ENCODE data around the gene NGDN.

The NGDN gene

DNA sequence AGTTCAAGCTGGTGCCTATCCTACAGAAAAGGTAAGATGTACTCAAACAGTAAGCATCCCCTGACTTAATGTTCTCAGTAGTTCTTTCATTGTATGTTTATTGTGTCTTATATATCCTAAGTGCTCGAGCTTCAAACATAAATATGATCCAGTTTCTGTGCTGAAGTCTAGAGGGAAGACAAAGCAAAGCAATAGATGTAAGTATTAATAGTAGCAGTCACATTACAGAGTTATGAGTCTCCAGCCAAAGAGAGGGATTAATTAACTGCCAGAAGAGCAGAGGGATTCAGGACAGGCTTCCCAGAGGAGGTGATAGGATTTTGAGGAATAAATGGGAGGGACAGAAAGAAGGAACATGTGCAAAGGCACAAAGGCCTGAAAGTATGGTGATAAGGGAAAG is 1.4 kb downstream of the NGDN start:
- no peak for DNase-seq (ENCODE audit: low read depth)

DNA sequence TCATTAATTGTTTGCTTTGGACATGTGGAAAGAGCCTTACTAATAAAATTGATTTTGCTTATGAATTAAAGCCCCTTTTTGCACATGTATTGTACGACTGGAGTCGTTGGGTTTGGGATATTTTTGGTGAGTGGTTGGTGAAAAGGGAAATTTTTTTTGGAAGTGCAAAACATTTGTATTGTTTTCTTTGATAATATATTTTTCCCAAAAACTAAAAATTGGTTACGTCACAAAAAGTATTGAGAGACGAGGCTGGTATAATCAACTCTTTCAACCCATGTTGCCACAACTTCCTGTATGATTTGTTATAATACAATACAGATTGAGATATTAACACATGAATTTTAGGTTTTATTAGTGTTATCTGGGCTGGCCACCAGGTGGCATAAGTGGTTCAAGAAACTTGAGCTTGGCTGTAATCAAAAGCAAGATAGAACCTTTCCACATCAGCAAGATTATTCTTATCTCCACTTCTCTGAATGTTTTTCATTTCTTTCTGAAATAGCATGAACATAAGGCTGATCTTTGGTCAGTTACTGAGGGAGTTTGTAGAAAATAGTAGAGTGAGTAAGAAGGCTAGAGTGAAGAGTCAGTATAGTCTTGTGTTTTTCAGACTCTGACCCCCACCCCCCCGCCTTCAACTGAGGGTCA is 8.7 kb downstream of the NGDN start:
- DNase-seq (ENCODE audit: low read depth), result peak; percentile 34

DNA sequence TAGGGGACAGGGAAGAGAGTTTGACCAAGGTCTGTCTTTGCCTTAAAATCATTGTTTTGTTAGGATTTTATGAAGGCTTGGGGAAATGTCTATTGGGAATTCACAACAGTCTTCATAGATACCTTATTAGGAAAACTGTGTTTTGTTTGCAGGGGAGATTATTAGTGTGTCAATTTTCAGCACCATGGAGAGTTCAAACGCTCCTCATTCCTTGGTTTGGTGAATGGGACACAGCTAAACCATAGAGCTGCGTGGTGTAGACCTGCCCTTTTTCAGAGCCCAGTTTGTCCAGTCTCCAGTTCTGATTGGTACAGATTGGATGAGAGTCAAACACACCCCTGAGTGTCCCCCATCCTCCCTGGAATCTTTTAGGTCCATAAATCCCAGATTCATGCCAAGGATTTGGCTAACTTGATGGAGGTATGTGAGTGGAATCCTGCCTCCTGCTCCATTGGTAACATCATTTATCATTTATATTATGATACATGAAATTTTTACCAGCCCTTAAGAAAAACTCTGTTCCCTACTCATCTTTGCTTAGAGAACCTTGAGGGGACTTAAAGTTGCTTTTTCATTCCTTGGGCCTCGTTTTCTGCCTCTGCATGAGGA is 12.0 kb downstream of the NGDN start:
- DNase-seq (ENCODE audit: low read depth), result no peak

- DNase-seq (ENCODE audit: low read depth), result no peak
These were observed 12.7 kb downstream of the NGDN start for GRCh38 chr14:23481979-23482822.

GRCh38 chr14:23482823-23483148 is 13.3 kb downstream of the NGDN start:
- no peak for DNase-seq (ENCODE audit: low read depth)

- no peak for DNase-seq (ENCODE audit: low read depth)
These were observed 13.8 kb downstream of the NGDN start for GRCh38 chr14:23483236-23483854.

DNA sequence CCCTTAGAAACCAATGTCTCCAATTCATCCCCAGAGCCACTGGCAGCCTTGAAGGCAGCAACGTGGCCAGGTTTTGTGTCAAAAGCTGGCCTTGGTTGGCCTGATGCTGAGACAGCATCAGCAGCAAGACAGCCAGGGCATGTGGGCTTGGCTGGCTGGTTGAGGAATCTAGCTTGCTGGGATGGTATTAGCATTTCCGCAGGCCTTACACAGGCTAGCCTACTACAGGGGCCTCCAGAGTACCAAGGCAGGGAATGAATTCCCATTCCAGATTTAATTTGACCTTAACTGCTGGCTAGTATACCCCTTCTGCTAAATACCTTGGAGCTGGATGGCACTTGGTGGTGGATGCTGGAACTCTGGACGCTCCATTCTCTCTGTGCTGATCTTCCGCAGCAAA is 15.8 kb downstream of the NGDN start:
- DNase-seq (ENCODE audit: low read depth), result no peak

DNA sequence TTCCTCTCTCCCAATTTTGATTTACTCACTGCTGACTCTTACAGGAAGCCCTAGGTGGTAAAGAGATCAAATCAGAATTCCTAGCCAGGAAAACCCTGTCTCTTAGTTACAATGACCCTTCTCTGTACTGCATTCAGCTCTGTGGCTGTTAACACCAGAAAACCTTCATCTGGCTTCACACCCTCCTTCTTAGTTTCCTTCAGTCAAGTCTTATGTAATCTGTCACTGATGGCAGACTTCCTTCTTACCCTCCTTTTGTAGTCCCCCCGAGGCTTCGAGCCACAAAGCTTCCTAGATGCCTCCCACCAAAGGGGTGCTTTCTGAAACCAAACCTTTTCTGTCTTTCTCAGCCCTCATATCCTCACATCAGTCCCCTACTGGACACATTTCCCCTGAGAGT is 16.5 kb downstream of the NGDN start:
- no peak for DNase-seq (ENCODE audit: low read depth)

DNA sequence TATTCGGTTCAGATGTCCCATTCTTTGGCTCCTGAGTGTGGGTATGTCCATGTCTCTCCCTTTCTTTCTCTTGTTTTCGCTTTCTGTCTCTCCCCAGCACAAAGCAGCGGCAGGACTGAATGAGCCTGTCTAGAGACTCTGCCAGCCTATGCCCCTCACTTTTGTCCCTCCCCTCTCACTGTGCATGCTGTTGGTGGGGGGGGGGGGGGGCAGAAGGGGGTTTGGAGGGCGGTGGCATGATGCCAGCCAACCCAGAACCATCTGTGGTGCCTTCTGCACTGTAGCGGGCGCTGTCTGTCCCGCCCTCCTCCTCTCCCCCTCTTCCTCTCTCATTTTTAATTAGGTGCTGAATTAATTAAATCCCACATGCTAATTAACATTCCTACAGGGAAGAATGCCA is 17.7 kb downstream of the NGDN start:
- no peak for DNase-seq (ENCODE audit: low read depth)

- no peak for DNase-seq (ENCODE audit: low read depth)
These were observed 23.2 kb downstream of the NGDN start for GRCh38 chr14:23492618-23493272.

DNA sequence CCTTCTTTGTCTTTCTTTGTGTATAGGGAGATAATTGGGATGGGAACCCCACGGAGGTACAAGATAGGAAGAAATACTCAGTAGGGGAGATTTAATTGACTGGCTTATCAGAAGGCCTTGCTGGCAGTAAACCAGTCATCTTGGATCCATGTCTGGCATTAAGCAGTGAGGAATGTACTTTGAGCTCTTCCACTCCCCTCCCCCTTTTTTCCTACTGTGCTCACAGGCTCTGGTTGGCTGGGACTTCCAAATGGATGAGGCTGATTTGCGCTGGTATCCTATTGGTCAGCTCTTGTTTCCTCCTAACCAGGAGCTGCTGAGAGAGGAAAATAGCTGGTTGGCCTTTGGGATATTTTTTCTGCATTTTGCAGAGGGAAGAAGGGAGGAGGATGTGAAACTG is 24.7 kb downstream of the NGDN start:
- DNase-seq (ENCODE audit: low read depth), result no peak

DNA sequence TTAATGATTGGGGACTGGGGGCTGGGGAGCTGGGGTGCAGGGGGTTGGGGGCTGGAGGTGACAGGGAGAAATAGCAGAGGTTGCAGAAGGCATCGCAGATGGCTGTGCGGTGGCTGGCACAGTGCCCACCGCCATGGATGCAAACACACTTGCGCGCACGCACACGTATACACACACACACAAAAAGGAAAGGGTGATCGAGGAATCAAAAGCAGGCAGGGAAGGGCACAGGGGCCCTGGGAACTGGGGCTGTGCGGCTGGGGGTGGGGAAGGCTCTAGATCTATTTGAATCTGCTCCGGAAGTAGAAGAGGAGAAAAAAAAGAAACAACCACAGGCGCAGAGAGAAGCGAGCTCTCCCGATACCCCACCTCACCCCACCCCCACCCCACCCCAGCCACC is 42.7 kb downstream of the NGDN start:
- DNase-seq (ENCODE audit: low read depth), result no peak

DNA sequence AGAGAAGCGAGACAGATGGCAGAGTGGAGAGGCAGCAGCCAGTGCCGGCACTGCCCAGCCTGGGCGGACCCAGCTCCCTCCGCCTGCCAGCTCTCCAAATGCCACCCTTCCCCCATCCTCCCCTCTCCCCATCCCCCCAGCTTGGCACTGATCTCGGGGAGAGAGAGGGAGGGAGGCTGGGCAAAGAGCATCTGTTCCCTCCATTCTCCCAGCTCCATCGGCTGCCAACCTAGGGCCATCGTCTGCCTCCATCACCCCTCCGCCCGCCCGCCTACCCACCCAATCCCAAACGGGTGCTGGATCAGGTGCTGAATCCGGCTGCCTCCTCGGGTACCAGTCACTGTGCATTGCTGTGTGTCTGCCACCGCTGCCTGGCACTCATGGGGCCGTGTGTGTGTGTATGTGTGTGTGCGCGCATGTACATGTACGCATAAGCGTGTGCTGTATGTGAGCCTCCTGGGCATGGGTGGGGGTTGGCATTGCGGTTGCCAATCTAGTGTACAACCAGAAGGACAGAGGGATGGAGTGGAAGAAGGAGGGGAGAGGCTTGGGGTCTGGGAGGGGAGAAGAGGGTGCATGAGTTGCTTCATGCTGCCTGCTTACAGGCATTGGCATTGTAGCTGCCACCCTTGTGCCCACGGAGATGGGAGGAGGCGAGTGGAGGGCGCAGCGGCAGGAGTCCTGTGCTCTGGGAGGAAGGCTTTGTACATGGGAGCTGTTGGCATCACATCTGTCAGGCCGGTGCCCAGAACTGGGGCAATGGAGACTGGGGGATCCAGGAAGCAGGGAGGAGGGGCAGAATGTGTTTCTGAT is 43.7 kb downstream of the NGDN start:
- no peak for DNase-seq (ENCODE audit: low read depth)

DNA sequence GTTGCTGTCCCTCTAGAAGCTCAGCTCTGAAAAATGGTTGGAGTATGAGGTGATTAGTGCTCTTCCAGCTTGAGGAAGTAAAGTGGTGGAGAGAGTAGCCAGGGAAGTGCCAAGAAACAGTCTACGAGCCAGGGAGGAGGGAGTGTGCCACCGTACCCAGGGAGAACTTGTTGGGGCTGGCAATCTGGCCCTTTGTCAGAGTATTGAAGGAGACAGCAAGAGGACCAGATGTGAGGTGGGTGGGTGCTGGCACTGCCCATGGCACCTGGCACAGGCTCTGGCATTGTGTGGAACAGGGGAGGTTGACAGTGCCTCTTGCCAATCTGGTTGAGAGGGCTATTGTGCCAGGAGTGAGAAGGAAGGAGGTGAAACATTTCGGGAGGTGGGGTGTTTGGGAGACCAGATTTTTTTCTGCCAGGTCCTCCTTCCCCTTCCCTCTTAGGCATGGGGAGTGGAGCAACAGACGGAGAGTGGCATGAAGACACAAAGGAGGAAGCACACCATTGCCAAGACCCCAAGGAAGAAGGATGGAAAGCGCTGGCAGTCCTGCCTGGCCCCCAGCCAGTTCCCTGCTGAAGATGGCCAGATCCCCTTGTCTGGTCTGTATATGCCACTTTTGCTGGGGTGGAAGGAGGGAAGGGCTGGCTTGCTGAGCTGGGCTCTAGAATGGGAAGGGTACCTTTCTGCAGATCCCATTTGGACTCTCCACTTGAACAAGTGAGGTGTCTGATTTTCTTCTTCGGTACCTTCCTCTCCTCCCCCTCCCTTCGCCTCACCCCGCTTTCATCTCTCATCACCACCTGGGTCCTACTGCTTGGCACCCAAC is 44.5 kb downstream of the NGDN start:
- DNase-seq (ENCODE audit: low read depth), result no peak

DNA sequence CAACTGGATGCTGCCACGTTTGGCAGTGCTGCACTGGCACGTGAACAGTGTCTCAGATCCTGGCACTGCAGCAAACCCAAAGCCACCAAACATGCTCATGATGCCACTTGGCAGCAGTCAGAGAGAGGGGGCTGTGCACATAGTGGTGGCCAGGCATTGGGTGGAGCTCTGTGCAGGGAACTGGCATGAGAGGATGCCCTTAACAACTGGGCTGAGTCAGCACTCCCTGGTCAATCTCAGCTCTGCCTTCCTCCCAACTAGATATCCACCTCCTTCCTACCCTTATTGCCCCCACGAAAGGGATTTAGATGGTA is 45.1 kb downstream of the NGDN start:
- no peak for DNase-seq (ENCODE audit: low read depth)

- no peak for DNase-seq (ENCODE audit: low read depth)
These were observed 48.3 kb downstream of the NGDN start for GRCh38 chr14:23517650-23518326.

DNA sequence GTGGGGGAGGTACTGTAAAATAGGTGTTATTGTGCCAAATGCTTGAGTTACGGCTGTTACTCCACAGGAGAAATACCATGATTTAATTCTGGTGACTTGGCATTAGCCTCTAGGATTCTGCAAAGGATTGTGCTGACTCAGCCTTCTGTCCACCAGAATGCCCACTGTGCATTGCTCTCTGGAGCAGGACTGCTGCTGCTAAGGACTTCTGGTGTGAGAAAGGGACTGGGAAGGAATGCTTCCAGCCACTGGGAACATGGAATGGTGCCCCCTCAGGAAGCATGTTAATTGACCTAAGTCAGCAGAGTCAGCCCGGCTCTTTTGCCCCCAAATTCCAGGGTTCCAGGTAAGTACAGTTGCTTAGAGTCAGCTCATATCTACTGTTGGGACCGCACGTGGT is 49.2 kb downstream of the NGDN start:
- DNase-seq (ENCODE audit: low read depth), result no peak

- DNase-seq (ENCODE audit: low read depth), result no peak
These were observed 51.5 kb downstream of the NGDN start for GRCh38 chr14:23520899-23521533.

GRCh38 chr14:23521785-23522640 is 52.5 kb downstream of the NGDN start:
- DNase-seq (ENCODE audit: low read depth), result no peak
